Mesenchymal stem cell (in vitro differentiated cells and primary cell): Measurements from ENCODE around the gene STOM.
A peak's percentile ranks its signal among the peaks of the same experiment; 100 is the strongest.

Experiments
- DNase-seq: peaks from one replicate; pipeline ENCODE4 v3.0.0-alpha.2; 2013
- H2AFZ ChIP-seq: one replicate; pipeline ENCODE4 v1.6.1; 2013; ENCODE audit warnings: low read depth, mild to moderate bottlenecking, control low read depth, inconsistent platforms, low read length, moderate library complexity
- H2AK5ac ChIP-seq: 2 replicates; pipeline ENCODE4 v1.6.1; 2013; ENCODE audit warnings: low read length, moderate library complexity, mild to moderate bottlenecking, inconsistent platforms; ENCODE audit not compliant: severe bottlenecking
- H2BK120ac ChIP-seq: one replicate; pipeline ENCODE4 v1.6.1; 2013; ENCODE audit warnings: low read depth, mild to moderate bottlenecking, inconsistent platforms, low read length, moderate library complexity
- H2BK12ac ChIP-seq, 2 experiments: one replicate each; pipeline ENCODE4 v1.6.1; 2013; ENCODE audit warnings: inconsistent platforms in 2 of 2, low read length in 2 of 2, mild to moderate bottlenecking in 2 of 2, moderate library complexity in 2 of 2, control low read depth in 1 of 2
- H2BK15ac ChIP-seq: one replicate; pipeline ENCODE4 v1.6.1; 2013; ENCODE audit warnings: mild to moderate bottlenecking, low read depth, inconsistent platforms; ENCODE audit not compliant: poor library complexity, severe bottlenecking
- H2BK5ac ChIP-seq: 2 replicates; pipeline ENCODE4 v1.6.1; 2013; ENCODE audit warnings: low read depth, mild to moderate bottlenecking, low read length, control low read depth, inconsistent platforms; ENCODE audit not compliant: poor library complexity, severe bottlenecking
- H3K14ac ChIP-seq, 2 experiments: one replicate each; pipeline ENCODE4 v1.6.1; 2013; ENCODE audit warnings: inconsistent platforms in 2 of 2, low read length in 2 of 2, control low read depth in 1 of 2, mild to moderate bottlenecking in 1 of 2, moderate library complexity in 1 of 2
- H3K18ac ChIP-seq, 2 experiments: one replicate each; pipeline ENCODE4 v1.6.1; 2013; ENCODE audit warnings: inconsistent platforms in 2 of 2, low read length in 2 of 2, control low read depth in 1 of 2, low read depth in 1 of 2, mild to moderate bottlenecking in 1 of 2
- H3K23ac ChIP-seq, 2 experiments: one replicate each; pipeline ENCODE4 v1.6.1; 2013; ENCODE audit warnings: inconsistent platforms in 2 of 2, low read length in 2 of 2, mild to moderate bottlenecking in 2 of 2, moderate library complexity in 2 of 2, control low read depth in 1 of 2
- H3K27ac ChIP-seq: 2 replicates; pipeline ENCODE4 v1.5.1; 2013; ENCODE audit warnings: mild to moderate bottlenecking, moderate library complexity, low read length, control low read depth, inconsistent platforms; ENCODE audit not compliant: poor library complexity, severe bottlenecking
- H3K27me3 ChIP-seq, 2 experiments: 2 replicates each; pipeline versions ENCODE4 v1.6.1 to v1.7.0; 2013; ENCODE audit warnings: low read length in 2 of 2, mild to moderate bottlenecking in 2 of 2, moderate library complexity in 2 of 2, control low read depth in 1 of 2, inconsistent platforms in 1 of 2; ENCODE audit not compliant: control insufficient read depth in 1 of 2, insufficient read depth in 1 of 2
- H3K36me3 ChIP-seq, 2 experiments: 2 replicates each; pipeline versions ENCODE4 v1.6.1 to v1.7.0; 2013; ENCODE audit warnings: low read length in 2 of 2, control low read depth in 1 of 2, inconsistent platforms in 1 of 2, low read depth in 1 of 2, mild to moderate bottlenecking in 1 of 2; ENCODE audit not compliant: insufficient read depth in 2 of 2, control insufficient read depth in 1 of 2
- H3K4ac ChIP-seq, 2 experiments: one replicate each; pipeline ENCODE4 v1.6.1; 2013; ENCODE audit warnings: inconsistent platforms in 2 of 2, low read length in 2 of 2, mild to moderate bottlenecking in 2 of 2, moderate library complexity in 2 of 2, control low read depth in 1 of 2, low read depth in 1 of 2
- H3K4me1 ChIP-seq: 2 replicates; pipeline ENCODE4 v1.6.1; 2013; ENCODE audit warnings: low read depth, low read length, control low read depth; ENCODE audit not compliant: control insufficient read depth, insufficient read depth
- H3K4me2 ChIP-seq: 2 replicates; pipeline ENCODE4 v1.6.1; 2013; ENCODE audit warnings: low read length, mild to moderate bottlenecking, inconsistent platforms; ENCODE audit not compliant: poor library complexity, severe bottlenecking
- H3K4me3 ChIP-seq, 2 experiments: 2 replicates each; pipeline versions ENCODE4 v1.5.1 to v1.7.0; 2013; ENCODE audit warnings: low read length in 2 of 2, mild to moderate bottlenecking in 2 of 2, control low read depth in 1 of 2, low read depth in 1 of 2; ENCODE audit not compliant: insufficient read depth in 1 of 2
- H3K79me1 ChIP-seq: replicated peaks from 2 replicates; pipeline ENCODE4 v1.6.1; 2013; ENCODE audit warnings: mild to moderate bottlenecking, control low read depth, low read length, inconsistent platforms; ENCODE audit not compliant: poor library complexity, severe bottlenecking
- H3K9ac ChIP-seq: 2 replicates; pipeline ENCODE4 v1.7.0; 2013; ENCODE audit warnings: mild to moderate bottlenecking, low read length, moderate library complexity
- H3K9me3 ChIP-seq: 2 replicates; pipeline ENCODE4 v1.7.0; 2013; ENCODE audit warnings: mild to moderate bottlenecking, low read length; ENCODE audit not compliant: control insufficient read depth
- H4K8ac ChIP-seq: one replicate; pipeline ENCODE4 v1.6.1; 2013; ENCODE audit warnings: inconsistent platforms, mild to moderate bottlenecking, low read length, moderate library complexity
- H4K91ac ChIP-seq: one replicate; pipeline ENCODE4 v1.6.1; 2013; ENCODE audit warnings: mild to moderate bottlenecking, low read length, inconsistent platforms
- WGBS: methylation state at CpG from one replicate; pipeline ENCODE4 v1.1.7; 2013; ENCODE audit warnings: mixed read lengths; 5-methylcytosine and 5-hydroxymethylcytosine counted together

STOM gene

GRCh38 chr9:121363622-121363961 is 6.5 kb downstream of the STOM start:
- Histone ChIP-seq H3K18ac (no peak overlapping the region), H3K4ac (no peak overlapping the region), H2BK120ac (no peak overlapping the region), H2BK15ac (no peak overlapping the region), H3K36me3 (peaks cover 0 to 12% of the 10 kb centered on the region in 2 experiments), H3K4me1 (peaks cover 1% of the 10 kb centered on the region), H3K9me3 (no peaks in the 10 kb centered on the region), H2AFZ (no peak overlapping the region), H3K79me1 (no peaks in the 10 kb centered on the region), H2AK5ac (no peak overlapping the region), H2BK5ac (no peak overlapping the region), H3K9ac (peak overlapping the region; percentile 89), H3K14ac (no peak overlapping the region), H2BK12ac (no peak overlapping the region), H3K4me2 (no peak overlapping the region), H3K27me3 (no peaks in the 10 kb centered on the region), H3K23ac (no peak overlapping the region), H3K27ac (no peak overlapping the region), H4K8ac (no peak overlapping the region), H3K4me3 (no peak overlapping the region), H4K91ac (no peak overlapping the region)
- DNase-seq: no peak
- WGBS: no CpG with 5 or more reads among the region's 1 CpG

GRCh38 chr9:121362813-121363621 is 7.0 kb downstream of the STOM start:
- H3K4me1 ChIP-seq: peaks cover 1% of the 10 kb centered on the region
- no peak overlapping the region for H2AK5ac ChIP-seq
- H2BK12ac ChIP-seq: no peak overlapping the region
- H3K27ac ChIP-seq: peak overlapping the region; percentile 59
- H4K8ac ChIP-seq: no peak overlapping the region
- H3K23ac ChIP-seq: no peak overlapping the region
- peak; percentile 90 for DNase-seq
- no peak overlapping the region for H3K4me2 ChIP-seq
- no peak overlapping the region for H4K91ac ChIP-seq
- H2BK15ac ChIP-seq: no peak overlapping the region
- H3K9me3 ChIP-seq: no peaks in the 10 kb centered on the region
- WGBS: no CpG with 5 or more reads among the region's 2 CpGs
- H3K27me3 ChIP-seq: no peaks in the 10 kb centered on the region
- peaks cover 0 to 12% of the 10 kb centered on the region in 2 experiments for H3K36me3 ChIP-seq
- H3K4ac ChIP-seq: no peak overlapping the region
- H3K4me3 ChIP-seq: no peak overlapping the region
- no peak overlapping the region for H2BK120ac ChIP-seq
- H3K18ac ChIP-seq: peak overlapping the region in 1 of 2 experiments; percentile 43
- peak overlapping the region; percentile 89 for H3K9ac ChIP-seq
- no peak overlapping the region for H2BK5ac ChIP-seq
- no peak overlapping the region for H3K14ac ChIP-seq
- no peaks in the 10 kb centered on the region for H3K79me1 ChIP-seq
- H2AFZ ChIP-seq: no peak overlapping the region

GRCh38 chr9:121360601-121361374 is 9.3 kb downstream of the STOM start:
- Histone ChIP-seq H3K4me3 (peak overlapping the region in 1 of 2 experiments; percentile 56), H2BK12ac (no peak overlapping the region), H3K9ac (peak overlapping the region; percentile 87), H3K14ac (no peak overlapping the region), H3K23ac (no peak overlapping the region), H3K18ac (no peak overlapping the region), H3K4ac (no peak overlapping the region), H3K27ac (peak overlapping the region; percentile 35), H3K4me1 (peaks cover 1% of the 10 kb centered on the region), H3K79me1 (no peaks in the 10 kb centered on the region), H3K4me2 (no peak overlapping the region), H2BK5ac (no peak overlapping the region), H2AFZ (no peak overlapping the region), H4K91ac (no peak overlapping the region), H2BK15ac (no peak overlapping the region), H3K27me3 (no peaks in the 10 kb centered on the region), H2AK5ac (no peak overlapping the region), H4K8ac (no peak overlapping the region), H2BK120ac (no peak overlapping the region), H3K36me3 (peaks cover 0 to 11% of the 10 kb centered on the region in 2 experiments), H3K9me3 (no peaks in the 10 kb centered on the region)
- DNase-seq: peak; percentile 90
